Endothelial cell of umbilical vein (primary cell): ENCODE results near the gene ALDH4A1. TPM values are rescaled to one million over a fixed set of nuclear protein-coding genes. Genes with fewer than 3 reads are reported as not detected.

ENCODE experiments used
- BruUV-seq: library from RNA; stranded (reverse); fragments of 400-500 nt; replicated peaks from 2 replicates; lab custom pipeline; 2021; lab: Mats Ljungman, UMichigan
- CTCF ChIA-PET: fragments of 300-600, 350-600 bp; sonication (Branson Sonifier 250); formaldehyde crosslinking; loops from one replicate; lab custom pipeline; 2021; ENCODE audit warnings: antibody characterized with exemption, inconsistent platforms; lab: Charles Lee
- POLR2A ChIA-PET: fragments of 300-600, 350-600 bp; sonication (Branson Sonifier 250); formaldehyde crosslinking; loops from one replicate; lab custom pipeline; 2021; ENCODE audit warnings: antibody characterized with exemption, inconsistent platforms; lab: Charles Lee
- DNase-seq: peaks from one replicate; pipeline ENCODE4 v3.0.0-alpha.2; 2011; ENCODE audit warnings: low read depth, low spot score
- FAIRE-seq: peaks from 2 replicates; lab custom pipeline; 2011; peaks lifted over from hg19 to GRCh38; lab: Jason Lieb, UNC
- H2AFZ ChIP-seq: 2 replicates; pipeline ENCODE4 v1.6.0; 2012; ENCODE audit warnings: low read depth, low read length, control low read depth, inconsistent platforms
- H3K27ac ChIP-seq: 2 replicates; pipeline ENCODE4 v1.5.1; 2011; ENCODE audit warnings: low read depth, mild to moderate bottlenecking, control low read depth, low read length, moderate library complexity; ENCODE audit not compliant: insufficient read depth
- H3K27me3 ChIP-seq, 2 experiments: 2 replicates each; pipeline versions ENCODE4 v1.6.0 to v1.6.1; 2011; ENCODE audit warnings: low read length in 2 of 2, mixed read lengths in 1 of 2; ENCODE audit not compliant: control insufficient read depth in 2 of 2, insufficient read depth in 2 of 2
- H3K36me3 ChIP-seq, 2 experiments: 2 replicates in 1 of 2; 3 replicates in 1 of 2; pipeline ENCODE4 v1.5.1; 2011; ENCODE audit warnings: low read length in 2 of 2, mild to moderate bottlenecking in 1 of 2, moderate library complexity in 1 of 2; ENCODE audit not compliant: control insufficient read depth in 2 of 2, insufficient read depth in 2 of 2; ENCODE audit errors: extremely low read depth in 1 of 2
- H3K4me1 ChIP-seq: 3 replicates; pipeline ENCODE4 v1.5.1; 2011; ENCODE audit warnings: mild to moderate bottlenecking, low read length; ENCODE audit not compliant: control insufficient read depth, insufficient read depth; ENCODE audit errors: extremely low read depth
- H3K4me2 ChIP-seq: 2 replicates; pipeline ENCODE4 v1.6.1; 2011; ENCODE audit warnings: low read length, control low read depth, mixed read lengths; ENCODE audit not compliant: insufficient read depth
- H3K4me3 ChIP-seq, 3 experiments: fragments of 200-600 bp in 1 of 3; sonication (generic), shearing (Covaris generic) in 1 of 3; replicated peaks in 1 of 3; 2 replicates each; pipeline ENCODE4 v1.5.1; 2011 to 2016; ENCODE audit warnings: control low read depth in 3 of 3, low read length in 3 of 3, mild to moderate bottlenecking in 2 of 3, inconsistent platforms in 1 of 3, low read depth in 1 of 3, moderate library complexity in 1 of 3; ENCODE audit not compliant: insufficient read depth in 1 of 3
- H3K79me2 ChIP-seq: 2 replicates; pipeline ENCODE4 v1.6.0; 2012; ENCODE audit warnings: low read length, inconsistent platforms; ENCODE audit not compliant: control insufficient read depth, insufficient read depth
- H3K9ac ChIP-seq: replicated peaks from 2 replicates; pipeline ENCODE3; 2011; ENCODE audit warnings: low read length, control low read depth; ENCODE audit not compliant: insufficient read depth; ENCODE audit errors: extremely low read depth
- H3K9me1 ChIP-seq: replicated peaks from 3 replicates; pipeline ENCODE4 v1.6.0; 2011; ENCODE audit warnings: mild to moderate bottlenecking, low read length; ENCODE audit not compliant: control insufficient read depth, insufficient read depth; ENCODE audit errors: extremely low read depth
- H3K9me3 ChIP-seq: replicated peaks from 2 replicates; pipeline ENCODE4 v1.5.1; 2012; ENCODE audit warnings: low read length, inconsistent platforms; ENCODE audit not compliant: control insufficient read depth, insufficient read depth
- H4K20me1 ChIP-seq: replicated peaks from 2 replicates; pipeline ENCODE3; 2011; ENCODE audit warnings: mild to moderate bottlenecking, low read length; ENCODE audit not compliant: control insufficient read depth, insufficient read depth; ENCODE audit errors: extremely low read depth
- EZH2 ChIP-seq: IDR thresholded peaks from 2 replicates; pipeline ENCODE4 v1.6.1; 2012; ENCODE audit warnings: borderline replicate concordance, low read depth, mild to moderate bottlenecking, moderate library complexity, low read length, inconsistent platforms; ENCODE audit not compliant: severe bottlenecking
- FOS ChIP-seq: IDR thresholded peaks from 2 replicates; pipeline ENCODE4 v1.6.1; 2011; ENCODE audit warnings: mild to moderate bottlenecking, low read length, moderate library complexity, borderline replicate concordance; ENCODE audit not compliant: insufficient read depth
- GATA2 ChIP-seq: IDR thresholded peaks from 2 replicates; pipeline ENCODE4 v1.7.0; 2011; ENCODE audit warnings: low read depth, mild to moderate bottlenecking, moderate library complexity, mixed read lengths, low read length; ENCODE audit not compliant: insufficient read length, insufficient read depth
- JUN ChIP-seq: IDR thresholded peaks from 2 replicates; pipeline ENCODE4 v1.6.1; 2011; ENCODE audit warnings: borderline replicate concordance, low read depth; ENCODE audit not compliant: insufficient read length, insufficient read depth
- MAX ChIP-seq: IDR thresholded peaks from 2 replicates; pipeline ENCODE4 v1.6.1; 2011; ENCODE audit not compliant: insufficient read depth, insufficient read length
- MYC ChIP-seq: IDR thresholded peaks from one replicate; pipeline ENCODE4 v1.6.1; 2011; ENCODE audit warnings: mild to moderate bottlenecking, low read depth, low read length
- POLR2A ChIP-seq: IDR thresholded peaks from 2 replicates; pipeline ENCODE4 v1.6.1; 2012; ENCODE audit warnings: low read depth, mild to moderate bottlenecking, control low read depth, low read length
- POLR2AphosphoS5 ChIP-seq: IDR thresholded peaks from 2 replicates; pipeline ENCODE4 v1.6.1; 2012; ENCODE audit warnings: low read depth, mild to moderate bottlenecking, control low read depth, low read length, moderate library complexity; ENCODE audit not compliant: insufficient read depth
- dilution Hi-C: fragments of 300-500 bp; cut with MboI; formaldehyde crosslinking; loops from one replicate; pipeline ENCODE4 v1.15.0; 2019; ENCODE audit warnings: low sequenced_read_pairs; ENCODE audit not compliant: extremely low pct_ligation_motif_present
- intact Hi-C: fragments of 100-400 bp; cut with micrococcal nuclease; formaldehyde crosslinking; loops from one replicate; pipeline ENCODE4 v1.10.0; 2022
- polyA plus RNA-seq, 4 experiments: library from polyadenylated mRNA; depleted of rRNA in 3 of 4; stranded (reverse) in 3 of 4; unstranded in 1 of 4; fragments of >200 nt; gene quantifications; 2 replicates each; pipeline versions ENCODE4 v1.2.1 to v1.2.3, GENCODE V29; 2011 to 2012; ENCODE audit warnings: missing spikeins in 1 of 4
- total RNA-seq: library from RNA; stranded (reverse); gene quantifications from 2 replicates; pipeline ENCODE4 v1.2.3, GENCODE V29; 2021
- TF ChIP-seq, protein P1 (sequence below), 2 donors: IDR thresholded peaks; 1 replicate in 1 of 2; 2 replicates in 1 of 2; pipeline ENCODE4 v1.5.1; 2011; ENCODE audit warnings: low read length in 2 of 2, mild to moderate bottlenecking in 2 of 2, moderate library complexity in 2 of 2, control low read depth in 1 of 2, inconsistent platforms in 1 of 2, low read depth in 1 of 2; ENCODE audit not compliant: insufficient read depth in 1 of 2; ENCODE audit errors: extremely low read depth in 1 of 2

The ALDH4A1 gene
- total and polyA plus RNA-seq, 2 donors (not counting 3 experiments of a cell fraction or from before 2014, with no cell fraction given) = 17.4 to 18.5 TPM

DNA sequence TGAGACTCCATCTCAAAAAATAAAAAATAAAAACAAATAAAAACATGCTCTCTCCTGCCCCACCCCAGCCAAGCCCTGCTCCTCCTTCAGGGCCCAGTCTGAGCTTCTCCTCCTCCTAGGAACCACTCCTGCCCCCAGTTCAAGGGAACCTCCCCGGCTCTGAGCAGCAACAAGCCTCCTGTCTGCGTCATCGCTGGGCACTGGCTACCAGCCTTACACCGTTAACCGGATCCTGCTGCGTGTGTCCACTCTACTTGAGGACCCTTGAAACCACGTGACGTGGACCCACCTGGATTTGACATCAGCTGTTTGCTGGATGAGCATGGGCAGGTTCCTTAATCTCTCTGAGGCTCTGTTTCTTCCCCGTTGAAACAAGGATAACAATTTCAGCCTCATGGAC, 41.3 kb downstream of the ALDH4A1 start:
- Histone ChIP-seq H3K9ac (no peak overlapping the region), H3K27ac (no peak overlapping the region), H4K20me1 (no peaks in the 10 kb centered on the region), H3K4me2 (no peak overlapping the region), H3K27me3 (peaks cover 0 to 3% of the 10 kb centered on the region in 2 experiments), H3K9me3 (no peaks in the 10 kb centered on the region), H3K36me3 (no peaks in the 10 kb centered on the region), H3K9me1 (no peaks in the 10 kb centered on the region), H3K79me2 (no peaks in the 10 kb centered on the region), H3K4me1 (no peaks in the 10 kb centered on the region), H3K4me3 (no peak overlapping the region), H2AFZ (no peak overlapping the region)
- no TSS peak for BruUV-seq
- ChIA-PET CTCF (interaction anchor here (2.1 kb wide), 1 partner anchor 14 kb away, joined by 7 read pairs; no protein-coding TSS in a partner anchor), POLR2A (no interaction called here)
- FAIRE-seq (no peak), DNase-seq (no peak)
- dilution Hi-C loops = no loop called here
- intact Hi-C loops = no loop called here
- no peak for TF ChIP-seq POLR2A
- TF ChIP-seq MYC = no peak
- no peak for TF ChIP-seq EZH2
- TF ChIP-seq JUN = no peak
- no peak for TF ChIP-seq POLR2AphosphoS5
- TF ChIP-seq MAX = no peak
- no peak for TF ChIP-seq GATA2
- TF ChIP-seq FOS = no peak
- TF ChIP-seq, protein P1, sequence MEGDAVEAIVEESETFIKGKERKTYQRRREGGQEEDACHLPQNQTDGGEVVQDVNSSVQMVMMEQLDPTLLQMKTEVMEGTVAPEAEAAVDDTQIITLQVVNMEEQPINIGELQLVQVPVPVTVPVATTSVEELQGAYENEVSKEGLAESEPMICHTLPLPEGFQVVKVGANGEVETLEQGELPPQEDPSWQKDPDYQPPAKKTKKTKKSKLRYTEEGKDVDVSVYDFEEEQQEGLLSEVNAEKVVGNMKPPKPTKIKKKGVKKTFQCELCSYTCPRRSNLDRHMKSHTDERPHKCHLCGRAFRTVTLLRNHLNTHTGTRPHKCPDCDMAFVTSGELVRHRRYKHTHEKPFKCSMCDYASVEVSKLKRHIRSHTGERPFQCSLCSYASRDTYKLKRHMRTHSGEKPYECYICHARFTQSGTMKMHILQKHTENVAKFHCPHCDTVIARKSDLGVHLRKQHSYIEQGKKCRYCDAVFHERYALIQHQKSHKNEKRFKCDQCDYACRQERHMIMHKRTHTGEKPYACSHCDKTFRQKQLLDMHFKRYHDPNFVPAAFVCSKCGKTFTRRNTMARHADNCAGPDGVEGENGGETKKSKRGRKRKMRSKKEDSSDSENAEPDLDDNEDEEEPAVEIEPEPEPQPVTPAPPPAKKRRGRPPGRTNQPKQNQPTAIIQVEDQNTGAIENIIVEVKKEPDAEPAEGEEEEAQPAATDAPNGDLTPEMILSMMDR (IDR thresholded peaks at IDR 0.05; ENCODE audit: extremely low read depth in 1 of 2, insufficient read depth in 1 of 2, low read depth in 1 of 2, low read length in 2 of 2) = no peak
